ENCODE data around the gene CNOT6. TPM values are rescaled to one million over a fixed set of nuclear protein-coding genes. Genes with fewer than 3 reads are reported as not detected.
"Not testable (repeated sequence)": the region's sequence is repeated elsewhere in the genome, so short reads cannot be mapped to it uniquely, and the experiment has no call there.

The CNOT6 gene
- total and polyA plus RNA-seq, 11 donors, result 3.1 to 18.8 (median 12.9) TPM

GRCh38 chr5:180464603-180464970 is 29.6 kb upstream of the CNOT6 start:
- no peak for DNase-seq
- TF ChIP-seq POLR2A (IDR thresholded peaks at IDR 0.05) (no peak), CTCF (IDR thresholded peaks at IDR 0.05) (no peak)
- Histone ChIP-seq H3K36me3 (no peaks in the 10 kb centered on the region), H3K27me3 (peaks cover 0 to 11% (median 0%) of the 10 kb centered on the region in 9 donors), H3K4me1 (peaks cover 0 to 6% (median 0%) of the 10 kb centered on the region in 12 donors), H3K4me3 (no peak overlapping the region), H3K9me3 (peaks cover 0 to 3% (median 0%) of the 10 kb centered on the region in 12 donors), H3K27ac (no peak overlapping the region)
- intact Hi-C loops (cut with DNase I), result no loop called here
- WGBS, 4 donors, result 66 to 85% (median 79%) methylated on average over 2 to 5 of the region's 5 CpGs
- ATAC-seq, result no peak

DNA sequence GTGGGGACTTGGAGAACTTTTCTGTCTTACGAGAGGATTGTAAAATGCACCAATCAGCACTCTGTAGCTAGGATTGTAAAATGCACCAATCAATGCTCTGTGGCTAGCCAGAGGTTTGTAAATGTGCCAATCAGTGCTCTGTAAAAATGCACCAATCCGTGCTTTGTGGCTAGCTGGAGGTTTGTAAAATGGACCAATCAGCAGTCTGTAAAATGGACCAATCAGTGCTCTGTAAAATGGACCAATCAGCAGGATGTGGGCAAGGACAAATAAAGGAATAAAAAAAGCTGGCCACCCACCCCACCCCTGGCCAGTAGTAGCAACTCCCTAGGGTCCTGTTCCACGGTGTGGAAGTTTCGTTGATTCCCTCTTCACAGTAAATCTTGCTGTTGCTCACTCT is 29.1 kb upstream of the CNOT6 start:
- DNase-seq; ATAC-seq; intact Hi-C loops (cut with DNase I); H3K4me3 ChIP-seq; H3K4me1 ChIP-seq; H3K27ac ChIP-seq; H3K36me3 ChIP-seq; H3K9me3 ChIP-seq: not testable (repeated sequence)
- WGBS, 4 donors, result 89 to 100% (median 98%) methylated on average over 4 of the region's 4 CpGs
- H3K27me3 ChIP-seq, result peaks cover 0 to 11% (median 0%) of the 10 kb centered on the region in 9 donors

GRCh38 chr5:180466316-180466715 is 27.9 kb upstream of the CNOT6 start:
- intact Hi-C loops (cut with DNase I), result no loop called here
- no peaks in the 10 kb centered on the region for H3K36me3 ChIP-seq
- no peaks in the 10 kb centered on the region for H3K9me3 ChIP-seq
- H3K4me3 ChIP-seq, result no peak overlapping the region
- DNase-seq (no peak), ATAC-seq (no peak)
- 86 to 93% (median 88%) methylated on average over 14 to 15 of the region's 15 CpGs for WGBS, 4 donors
- H3K27ac ChIP-seq, result no peak overlapping the region
- H3K4me1 ChIP-seq, result peaks cover 0 to 12% (median 0%) of the 10 kb centered on the region in 12 donors
- H3K27me3 ChIP-seq, result peaks cover 0 to 11% (median 0%) of the 10 kb centered on the region in 9 donors
- no peak for TF ChIP-seq POLR2A (IDR thresholded peaks at IDR 0.05)
- no peak for TF ChIP-seq CTCF (IDR thresholded peaks at IDR 0.05)

- TF ChIP-seq CTCF (IDR thresholded peaks at IDR 0.05) (no peak), POLR2A (IDR thresholded peaks at IDR 0.05) (no peak)
- intact Hi-C loops (cut with DNase I), result no loop called here
- Histone ChIP-seq H3K9me3 (no peaks in the 10 kb centered on the region), H3K4me3 (no peak overlapping the region), H3K36me3 (no peaks in the 10 kb centered on the region), H3K27ac (no peak overlapping the region), H3K4me1 (peaks cover 0 to 12% (median 0%) of the 10 kb centered on the region in 12 donors), H3K27me3 (peaks cover 0 to 11% (median 0%) of the 10 kb centered on the region in 9 donors)
- 49 to 61% (median 51%) methylated on average over 22 of the region's 22 CpGs for whole genome bisulfite sequencing, 4 donors
- ATAC-seq (peak in 2 of 4 donors; percentile 15 to 36), DNase-seq (peak in 1 of 5 donors; percentile 52)
Measured at GRCh38 chr5:180467028-180467975, 26.9 kb upstream of the CNOT6 start.

Measured in heart left ventricle (tissue), 16 donors.